ENCODE data around the gene TAS2R38.

TAS2R38 gene

DNA sequence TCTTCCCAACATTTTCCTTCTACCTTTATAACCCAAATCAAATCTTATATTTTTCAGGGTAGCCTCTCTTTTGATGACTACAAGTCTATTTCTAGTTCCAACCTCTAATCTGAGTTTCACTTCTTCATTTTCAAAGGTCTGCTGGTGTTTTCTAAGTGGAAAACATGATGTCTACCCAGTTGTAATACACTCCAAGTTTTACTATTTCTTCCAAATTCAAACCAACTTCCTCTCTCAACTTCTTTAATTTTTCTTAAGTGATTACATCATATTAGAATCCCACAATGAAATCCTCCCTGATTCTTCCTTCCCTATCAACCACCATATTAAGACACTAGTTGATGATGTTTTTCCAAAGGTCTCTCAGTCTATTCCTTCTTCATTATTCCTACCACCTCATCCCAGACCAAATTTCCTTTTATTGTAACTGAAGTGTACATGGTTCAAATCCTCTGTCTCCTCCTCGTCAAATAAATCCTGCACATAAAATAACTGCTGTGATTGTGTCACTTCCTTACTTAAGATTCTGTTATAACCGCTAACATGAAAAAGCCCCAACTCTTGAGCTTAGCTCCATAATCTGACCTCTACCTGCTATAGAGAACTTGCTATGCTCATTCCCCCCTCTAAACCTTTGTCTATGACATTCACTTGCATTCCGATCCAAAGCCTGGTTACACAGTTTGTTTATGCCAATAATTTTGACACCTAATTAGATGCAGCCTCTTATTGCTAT lies 12.7 kb downstream of the TAS2R38 start:
- POLR2A ChIA-PET: no interaction called here
- no peak for DNase-seq (ENCODE audit: low read depth, low spot score)
- no peak overlapping the region for H3K4me3 ChIP-seq (ENCODE audit: low read depth, low read length)
- no peak for TF ChIP-seq CTCF (IDR thresholded peaks at IDR 0.05; ENCODE audit: insufficient read depth, low read length, missing control alignments)
- CTCF ChIA-PET: no interaction called here

DNA sequence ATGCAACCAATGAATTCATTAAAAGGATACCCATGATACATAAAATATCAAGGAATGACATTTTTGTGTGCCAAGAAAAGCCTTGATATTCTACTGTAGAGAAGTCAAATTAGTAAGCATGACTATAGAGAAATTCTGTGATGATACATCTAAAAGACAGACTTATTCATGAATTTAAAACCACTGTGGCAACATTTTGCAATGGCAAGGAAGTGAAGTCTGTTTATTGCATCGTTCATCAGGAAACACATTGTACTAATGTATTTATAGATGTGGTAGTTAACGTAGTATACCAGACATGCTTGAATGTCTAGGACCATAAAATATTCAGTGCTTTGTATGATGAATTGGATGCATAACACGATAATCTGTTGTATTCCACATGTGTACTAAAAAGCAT lies 17.5 kb downstream of the TAS2R38 start:
- POLR2A ChIA-PET: no interaction called here
- DNase-seq (ENCODE audit: low read depth, low spot score): no peak
- no peak overlapping the region for H3K4me3 ChIP-seq (ENCODE audit: low read depth, low read length)
- CTCF ChIA-PET: no interaction called here
- no peak for TF ChIP-seq CTCF (IDR thresholded peaks at IDR 0.05; ENCODE audit: insufficient read depth, low read length, missing control alignments)

DNA sequence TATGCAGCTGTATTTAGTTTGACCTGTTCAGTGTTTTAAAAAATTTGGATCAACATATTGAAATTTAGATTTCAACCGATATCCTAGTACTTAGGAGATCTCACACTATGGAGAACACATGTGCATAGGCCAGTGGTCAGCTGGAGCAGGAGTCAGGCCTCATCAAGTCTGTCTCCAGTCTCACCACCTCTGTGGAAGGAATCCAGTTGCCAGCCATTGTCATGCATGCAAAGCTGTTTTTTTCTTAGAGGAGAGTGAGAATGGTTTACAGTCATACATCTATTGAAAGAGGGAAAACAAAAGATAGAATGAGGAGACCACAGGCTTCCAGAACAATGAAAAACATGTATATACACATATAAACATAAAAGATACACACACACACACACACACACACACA lies 19.2 kb downstream of the TAS2R38 start:
- no peak for DNase-seq (ENCODE audit: low read depth, low spot score)
- no peak for TF ChIP-seq CTCF (IDR thresholded peaks at IDR 0.05; ENCODE audit: insufficient read depth, low read length, missing control alignments)
- no peak overlapping the region for H3K4me3 ChIP-seq (ENCODE audit: low read depth, low read length)
- ChIA-PET POLR2A (no interaction called here), CTCF (no interaction called here)

DNA sequence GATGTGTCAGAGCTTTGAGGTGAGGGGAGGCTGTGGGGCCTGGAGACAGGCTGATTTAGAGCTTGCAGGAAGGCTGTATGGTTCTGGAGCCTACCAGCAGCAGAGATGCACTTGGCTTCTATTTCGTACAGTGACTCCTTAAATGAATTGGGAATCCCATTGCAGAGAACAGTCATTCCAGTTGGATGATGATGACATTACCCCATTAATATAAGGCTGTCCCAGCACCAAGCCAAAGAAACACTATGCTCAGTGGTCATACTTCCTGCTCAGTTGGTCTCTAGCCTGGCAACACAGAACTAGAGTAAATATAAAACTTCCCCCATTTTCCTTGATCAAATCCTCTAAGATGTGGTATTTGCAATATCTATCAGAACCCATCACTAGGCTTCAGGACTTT lies 21.1 kb downstream of the TAS2R38 start:
- DNase-seq (ENCODE audit: low read depth, low spot score): no peak
- H3K4me3 ChIP-seq (ENCODE audit: low read depth, low read length): no peak overlapping the region
- ChIA-PET CTCF (no interaction called here), POLR2A (no interaction called here)
- TF ChIP-seq CTCF (IDR thresholded peaks at IDR 0.05; ENCODE audit: insufficient read depth, low read length, missing control alignments): no peak

DNA sequence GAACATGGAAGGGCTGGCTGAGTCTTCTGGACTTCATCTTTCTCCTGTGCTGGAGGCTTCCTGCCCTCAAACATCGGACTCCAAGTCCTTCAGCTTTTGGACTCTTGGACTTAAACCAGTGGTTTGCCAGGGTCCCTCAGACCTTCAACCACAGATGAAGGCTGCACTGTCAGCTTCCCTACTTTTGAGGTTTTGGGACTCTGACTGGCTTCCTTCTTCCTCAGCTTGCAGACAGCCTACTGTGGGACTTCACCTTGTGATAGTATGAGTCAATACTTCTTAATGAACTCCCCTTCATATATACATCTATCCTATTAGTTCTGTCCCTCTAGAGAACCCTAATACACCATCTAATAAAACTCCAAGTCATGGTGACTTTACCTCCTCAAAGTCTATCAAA lies 22.8 kb downstream of the TAS2R38 start:
- POLR2A ChIA-PET: no interaction called here
- TF ChIP-seq CTCF (IDR thresholded peaks at IDR 0.05; ENCODE audit: insufficient read depth, low read length, missing control alignments): no peak
- CTCF ChIA-PET: no interaction called here
- DNase-seq (ENCODE audit: low read depth, low spot score): no peak
- H3K4me3 ChIP-seq (ENCODE audit: low read depth, low read length): no peak overlapping the region

DNA sequence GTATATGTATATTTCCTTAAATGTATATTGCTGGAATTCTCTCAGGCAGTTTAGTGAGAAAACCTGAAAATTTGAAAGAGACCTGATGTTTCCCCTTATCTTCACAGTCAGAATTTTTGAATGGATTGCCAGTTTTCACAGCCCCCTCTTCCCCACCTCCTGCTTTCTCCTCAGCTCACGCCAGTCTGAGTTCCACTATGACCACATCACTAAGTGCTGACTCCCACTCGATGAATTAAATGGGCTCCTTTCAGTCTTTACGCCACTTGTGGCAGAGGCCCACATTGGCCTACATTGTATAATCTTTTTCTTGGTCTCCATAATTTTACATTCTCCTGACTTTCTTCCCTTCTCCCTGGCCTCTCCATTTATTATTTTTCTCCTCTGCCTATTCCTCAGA lies 23.7 kb downstream of the TAS2R38 start:
- no peak for DNase-seq (ENCODE audit: low read depth, low spot score)
- POLR2A ChIA-PET: no interaction called here
- CTCF ChIA-PET: no interaction called here
- no peak for TF ChIP-seq CTCF (IDR thresholded peaks at IDR 0.05; ENCODE audit: insufficient read depth, low read length, missing control alignments)
- no peak overlapping the region for H3K4me3 ChIP-seq (ENCODE audit: low read depth, low read length)

Measured in AG04449 (cell line).